GM12892 (cell line): ENCODE results near the gene PCDHGA5.
"Not testable (repeated sequence)": the region's sequence is repeated elsewhere in the genome, so short reads cannot be mapped to it uniquely, and the experiment has no call there.

ENCODE experiments used
- POLR2A ChIP-seq: IDR thresholded peaks from 2 replicates; pipeline ENCODE4 v1.6.1; 2011; ENCODE audit warnings: low read depth, low read length, control low read depth
- POLR2AphosphoS5 ChIP-seq: IDR thresholded peaks from 2 replicates; pipeline ENCODE4 v1.6.1; 2011; ENCODE audit warnings: low read depth, low read length, control low read depth
- TAF1 ChIP-seq: IDR thresholded peaks from 2 replicates; pipeline ENCODE4 v1.6.1; 2011; ENCODE audit warnings: low read depth, mild to moderate bottlenecking, control low read depth, low read length, borderline replicate concordance

DNA sequence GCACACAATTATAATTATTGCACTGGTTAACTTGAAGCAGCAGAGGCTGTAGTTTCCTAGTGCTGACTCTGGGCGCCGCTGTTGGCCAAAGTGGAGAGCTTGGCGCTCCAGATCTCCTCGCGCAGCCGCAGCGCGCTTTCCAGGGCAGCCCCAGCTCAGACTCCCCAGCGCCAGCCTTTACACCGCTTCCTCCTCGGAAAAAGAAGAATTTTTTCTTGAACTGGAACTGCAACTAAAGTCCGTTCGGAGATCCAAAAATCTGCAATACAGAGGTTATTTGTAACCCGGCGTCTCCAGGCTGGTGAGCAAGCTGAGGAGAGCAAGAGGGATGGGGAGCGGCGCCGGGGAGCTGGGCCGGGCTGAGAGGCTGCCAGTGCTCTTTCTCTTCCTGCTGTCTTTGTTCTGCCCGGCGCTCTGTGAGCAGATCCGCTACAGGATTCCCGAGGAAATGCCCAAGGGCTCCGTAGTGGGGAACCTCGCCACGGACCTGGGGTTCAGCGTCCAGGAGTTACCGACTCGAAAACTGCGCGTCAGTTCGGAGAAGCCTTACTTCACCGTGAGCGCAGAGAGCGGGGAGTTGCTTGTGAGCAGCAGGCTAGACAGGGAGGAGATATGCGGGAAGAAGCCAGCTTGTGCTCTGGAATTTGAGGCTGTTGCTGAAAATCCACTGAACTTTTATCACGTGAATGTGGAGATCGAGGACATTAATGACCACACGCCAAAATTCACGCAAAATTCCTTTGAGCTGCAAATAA, 23.8 kb downstream of the PCDHGA5 start, which contains the start of gene PCDHGB4:
- TF ChIP-seq POLR2A, TAF1, POLR2AphosphoS5: not testable (repeated sequence)
